Skeletal muscle tissue (tissue), 4 donors: Measurements from ENCODE around the gene TRIM54. TPM values are rescaled to one million over a fixed set of nuclear protein-coding genes. Genes with fewer than 3 reads are reported as not detected.
A peak's percentile ranks its signal among the peaks of the same experiment; 100 is the strongest.

Source experiments
- H3K27ac ChIP-seq: one replicate; pipeline ENCODE4 v1.7.0; 2013; ENCODE audit warnings: mild to moderate bottlenecking, low read depth, low read length, inconsistent platforms
- H3K27me3 ChIP-seq, 3 donors: one replicate each; pipeline ENCODE4 v1.7.0; 2013; ENCODE audit warnings: low read length in 3 of 3; ENCODE audit not compliant: control insufficient read depth in 3 of 3, insufficient read depth in 3 of 3
- H3K36me3 ChIP-seq, 3 donors: one replicate each; pipeline ENCODE4 v1.7.0; 2013; ENCODE audit warnings: low read length in 3 of 3; ENCODE audit not compliant: control insufficient read depth in 3 of 3, insufficient read depth in 3 of 3
- H3K4me1 ChIP-seq, 3 donors: one replicate each; pipeline ENCODE4 v1.7.0; 2013; ENCODE audit warnings: low read length in 3 of 3, mild to moderate bottlenecking in 3 of 3; ENCODE audit not compliant: control insufficient read depth in 3 of 3, insufficient read depth in 3 of 3
- H3K4me3 ChIP-seq, 3 donors: one replicate each; pipeline ENCODE4 v1.7.0; 2013; ENCODE audit warnings: low read length in 3 of 3
- H3K9ac ChIP-seq, 3 donors: one replicate each; pipeline ENCODE4 v1.7.0; 2013; ENCODE audit warnings: low read length in 3 of 3, mild to moderate bottlenecking in 3 of 3, moderate library complexity in 2 of 3, low read depth in 1 of 3
- H3K9me3 ChIP-seq, 3 donors: one replicate each; pipeline ENCODE4 v1.7.0; 2013; ENCODE audit warnings: low read length in 3 of 3; ENCODE audit not compliant: control insufficient read depth in 3 of 3
- total RNA-seq: library from RNA; depleted of rRNA; stranded (reverse); fragments of >200 nt; gene quantifications from one replicate; pipeline ENCODE4 v1.2.3, GENCODE V29; 2014
- donor health status: Osteomylitis.

TRIM54 gene
- total RNA-seq, result 60.0 TPM

DNA sequence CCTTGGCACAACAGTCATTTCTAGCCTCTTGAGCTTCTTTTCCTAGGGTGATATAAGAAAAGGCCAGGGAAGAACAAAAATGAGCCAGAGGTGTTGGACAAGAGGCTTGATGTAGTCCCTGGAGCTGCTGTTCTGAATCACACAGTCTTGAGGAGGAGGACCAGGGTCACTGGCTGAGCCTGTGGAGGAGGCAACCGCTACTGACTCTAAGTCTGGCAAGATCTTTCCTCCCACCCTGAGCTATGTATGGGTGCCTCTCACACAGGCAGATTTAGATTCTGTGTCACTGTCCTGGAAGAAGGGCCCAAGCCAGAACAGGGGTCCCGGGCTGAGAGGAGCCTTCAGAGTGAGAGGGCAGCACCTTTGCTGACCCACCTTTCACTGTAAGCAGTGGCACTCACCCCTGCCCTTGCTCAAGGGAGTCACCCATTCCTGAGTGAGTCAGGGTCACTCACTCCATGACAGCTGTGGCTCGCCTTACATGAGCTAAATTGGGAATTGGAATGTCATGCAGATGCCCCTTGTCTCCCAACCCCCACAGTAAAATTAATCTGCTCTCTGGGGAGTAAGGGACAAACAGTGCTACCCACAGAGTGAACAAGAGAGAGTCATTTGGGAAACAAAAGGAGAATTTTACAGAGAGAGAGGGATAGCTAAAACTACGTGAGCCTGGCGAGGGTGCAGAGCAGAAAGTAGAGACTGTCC lies at the start of gene TRIM54:
TRIM54 (plus strand) TSS at position 575 of the 705 bp plus-strand sequence. CDS start 303 bp downstream, outside the sequence.
- Histone ChIP-seq H3K9me3 (no peaks in the 10 kb centered on the region), H3K27me3 (no peaks in the 10 kb centered on the region), H3K4me3 (peak within 1 kb of the TSS; percentile 97 to 99 (median 98)), H3K36me3 (peaks cover 0 to 13% (median 2%) of the 10 kb centered on the region in 3 donors), H3K27ac (peak within 1 kb of the TSS; percentile 99), H3K9ac (peak within 1 kb of the TSS; percentile 98 to 100 (median 99)), H3K4me1 (peaks cover 25 to 33% (median 33%) of the 10 kb centered on the region in 3 donors)

- peaks cover 75 to 86% (median 82%) of the 10 kb centered on the region in 3 donors for H3K36me3 ChIP-seq
- H3K9ac ChIP-seq, result no peak overlapping the region
- no peak overlapping the region for H3K27ac ChIP-seq
- H3K27me3 ChIP-seq, result no peaks in the 10 kb centered on the region
- no peaks in the 10 kb centered on the region for H3K9me3 ChIP-seq
- H3K4me3 ChIP-seq, result no peak overlapping the region
- no peaks in the 10 kb centered on the region for H3K4me1 ChIP-seq
These were observed 48.9 kb upstream of the TRIM54 start for GRCh38 chr2:27233341-27233740.

- H3K36me3 ChIP-seq, result peaks cover 94 to 95% (median 94%) of the 10 kb centered on the region in 3 donors
- H3K9ac ChIP-seq, result no peak overlapping the region
- no peak overlapping the region for H3K4me3 ChIP-seq
- H3K9me3 ChIP-seq, result no peaks in the 10 kb centered on the region
- H3K4me1 ChIP-seq, result no peaks in the 10 kb centered on the region
- H3K27me3 ChIP-seq, result no peaks in the 10 kb centered on the region
- H3K27ac ChIP-seq, result no peak overlapping the region
These were observed 46.1 kb upstream of the TRIM54 start for GRCh38 chr2:27236136-27236535.

- no peaks in the 10 kb centered on the region for H3K9me3 ChIP-seq
- H3K36me3 ChIP-seq, result peaks cover 94 to 95% (median 94%) of the 10 kb centered on the region in 3 donors
- no peak overlapping the region for H3K9ac ChIP-seq
- H3K4me3 ChIP-seq, result no peak overlapping the region
- no peaks in the 10 kb centered on the region for H3K27me3 ChIP-seq
- H3K4me1 ChIP-seq, result no peaks in the 10 kb centered on the region
- H3K27ac ChIP-seq, result no peak overlapping the region
These were observed 45.6 kb upstream of the TRIM54 start for GRCh38 chr2:27236626-27237025.

DNA sequence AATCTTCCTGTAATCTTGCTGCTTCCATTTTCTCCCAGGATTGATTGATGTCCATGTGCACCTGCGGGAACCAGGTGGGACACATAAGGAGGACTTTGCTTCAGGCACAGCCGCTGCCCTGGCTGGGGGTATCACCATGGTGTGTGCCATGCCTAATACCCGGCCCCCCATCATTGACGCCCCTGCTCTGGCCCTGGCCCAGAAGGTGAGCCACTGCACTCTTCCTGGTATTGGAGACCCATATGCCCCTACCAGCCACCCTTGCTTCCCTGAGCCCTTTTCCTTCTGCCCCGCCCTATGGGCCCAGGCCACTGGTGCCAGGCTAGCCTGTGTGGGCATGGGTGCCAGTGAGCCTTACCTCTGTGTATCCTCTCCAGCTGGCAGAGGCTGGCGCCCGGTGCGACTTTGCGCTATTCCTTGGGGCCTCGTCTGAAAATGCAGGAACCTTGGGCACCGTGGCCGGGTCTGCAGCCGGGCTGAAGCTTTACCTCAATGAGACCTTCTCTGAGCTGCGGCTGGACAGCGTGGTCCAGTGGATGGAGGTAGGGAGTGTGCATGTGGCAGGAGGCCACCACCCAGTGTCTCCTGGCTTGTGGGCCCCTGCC lies 44.8 kb upstream of the TRIM54 start:
- H3K9ac ChIP-seq, result no peak overlapping the region
- no peaks in the 10 kb centered on the region for H3K9me3 ChIP-seq
- no peak overlapping the region for H3K27ac ChIP-seq
- H3K36me3 ChIP-seq, result peaks cover 94 to 95% (median 94%) of the 10 kb centered on the region in 3 donors
- no peaks in the 10 kb centered on the region for H3K27me3 ChIP-seq
- no peaks in the 10 kb centered on the region for H3K4me1 ChIP-seq
- H3K4me3 ChIP-seq, result no peak overlapping the region

- Histone ChIP-seq H3K4me3 (no peak overlapping the region), H3K4me1 (no peaks in the 10 kb centered on the region), H3K27ac (no peak overlapping the region), H3K36me3 (peaks cover 94 to 95% (median 94%) of the 10 kb centered on the region in 3 donors), H3K27me3 (no peaks in the 10 kb centered on the region), H3K9ac (no peak overlapping the region), H3K9me3 (no peaks in the 10 kb centered on the region)
These were observed 43.3 kb upstream of the TRIM54 start for GRCh38 chr2:27238976-27239375.

GRCh38 chr2:27240406-27240805 lies 41.8 kb upstream of the TRIM54 start:
- H3K27me3 ChIP-seq, result no peaks in the 10 kb centered on the region
- peaks cover 85 to 86% (median 85%) of the 10 kb centered on the region in 3 donors for H3K36me3 ChIP-seq
- no peak overlapping the region for H3K27ac ChIP-seq
- H3K4me3 ChIP-seq, result no peak overlapping the region
- no peaks in the 10 kb centered on the region for H3K4me1 ChIP-seq
- no peak overlapping the region for H3K9ac ChIP-seq
- H3K9me3 ChIP-seq, result no peaks in the 10 kb centered on the region

GRCh38 chr2:27241761-27242613 lies 40.2 kb upstream of the TRIM54 start:
- Histone ChIP-seq H3K36me3 (peaks cover 70 to 72% (median 71%) of the 10 kb centered on the region in 3 donors), H3K9ac (no peak overlapping the region), H3K27me3 (no peaks in the 10 kb centered on the region), H3K4me1 (no peaks in the 10 kb centered on the region), H3K27ac (no peak overlapping the region), H3K9me3 (no peaks in the 10 kb centered on the region), H3K4me3 (no peak overlapping the region)

GRCh38 chr2:27242614-27242951 lies 39.6 kb upstream of the TRIM54 start:
- H3K4me3 ChIP-seq, result no peak overlapping the region
- no peak overlapping the region for H3K27ac ChIP-seq
- peaks cover 65 to 67% (median 66%) of the 10 kb centered on the region in 3 donors for H3K36me3 ChIP-seq
- H3K27me3 ChIP-seq, result no peaks in the 10 kb centered on the region
- H3K4me1 ChIP-seq, result no peaks in the 10 kb centered on the region
- no peaks in the 10 kb centered on the region for H3K9me3 ChIP-seq
- H3K9ac ChIP-seq, result no peak overlapping the region
